GM10248 (cell line): ENCODE data around the gene UBR4.

Experiments
- CTCF ChIA-PET: fragments of 300-600 bp; sonication (Branson Sonifier 250); formaldehyde crosslinking; extraction: SDS; loops from one replicate; lab custom pipeline; 2021; ENCODE audit warnings: antibody characterized with exemption; lab: Yijun Ruan, JAX
- POLR2A ChIA-PET: fragments of 350-650 bp; sonication (Branson Sonifier 250); formaldehyde crosslinking; extraction: SDS; loops from one replicate; lab custom pipeline; 2020; ENCODE audit warnings: antibody characterized with exemption; lab: Yijun Ruan, JAX
- DNase-seq: peaks from one replicate; pipeline ENCODE4 v3.0.0; 2012; ENCODE audit errors: extremely low spot score
- TF ChIP-seq, protein P1 (sequence below): IDR thresholded peaks from 2 replicates; pipeline ENCODE4 v1.5.1; 2012; ENCODE audit warnings: mild to moderate bottlenecking, low read depth; ENCODE audit errors: extremely low read depth, missing control alignments, control extremely low read depth

UBR4 gene

DNA sequence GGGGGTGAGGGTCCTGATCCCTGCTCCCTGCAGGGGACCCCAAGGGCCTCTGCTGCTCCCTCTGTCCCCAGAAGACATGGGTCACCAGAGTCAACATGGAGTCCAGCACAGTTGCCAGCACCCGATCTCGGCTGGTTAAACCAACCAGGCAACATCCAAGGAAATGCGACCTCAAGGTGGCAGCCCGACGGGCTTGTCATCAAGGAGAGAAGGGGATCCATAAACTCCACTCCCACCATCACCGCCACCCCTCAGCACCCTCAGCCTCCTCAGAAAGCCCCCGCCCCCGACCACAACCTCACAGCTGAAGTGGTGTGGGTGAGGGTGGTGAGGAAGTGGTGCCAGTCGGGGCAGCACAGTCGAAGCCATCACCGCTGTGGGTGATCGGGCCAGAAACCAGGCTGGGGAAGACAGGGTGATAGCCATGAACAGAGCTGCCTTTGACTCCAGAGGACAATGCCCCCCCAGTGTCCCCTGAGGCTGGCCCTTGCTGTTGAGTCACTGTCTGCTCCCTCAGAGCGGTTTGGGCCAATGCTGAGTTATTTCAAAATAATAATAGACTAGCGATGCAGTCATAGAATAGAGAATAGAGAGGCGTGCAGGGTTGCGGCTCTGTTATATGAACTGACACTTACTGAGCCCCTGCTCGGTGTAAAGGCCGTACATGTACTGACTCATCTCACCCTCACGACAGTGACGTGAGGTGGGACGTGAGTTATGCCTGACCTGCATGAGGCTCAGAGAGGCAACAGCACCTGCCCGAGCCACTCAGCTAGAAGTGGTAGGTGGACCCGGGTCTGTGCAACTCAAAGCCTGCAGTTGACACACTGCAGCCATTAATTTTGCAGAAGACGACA, 164.9 kb downstream of the UBR4 start:
- TF ChIP-seq, protein P1, sequence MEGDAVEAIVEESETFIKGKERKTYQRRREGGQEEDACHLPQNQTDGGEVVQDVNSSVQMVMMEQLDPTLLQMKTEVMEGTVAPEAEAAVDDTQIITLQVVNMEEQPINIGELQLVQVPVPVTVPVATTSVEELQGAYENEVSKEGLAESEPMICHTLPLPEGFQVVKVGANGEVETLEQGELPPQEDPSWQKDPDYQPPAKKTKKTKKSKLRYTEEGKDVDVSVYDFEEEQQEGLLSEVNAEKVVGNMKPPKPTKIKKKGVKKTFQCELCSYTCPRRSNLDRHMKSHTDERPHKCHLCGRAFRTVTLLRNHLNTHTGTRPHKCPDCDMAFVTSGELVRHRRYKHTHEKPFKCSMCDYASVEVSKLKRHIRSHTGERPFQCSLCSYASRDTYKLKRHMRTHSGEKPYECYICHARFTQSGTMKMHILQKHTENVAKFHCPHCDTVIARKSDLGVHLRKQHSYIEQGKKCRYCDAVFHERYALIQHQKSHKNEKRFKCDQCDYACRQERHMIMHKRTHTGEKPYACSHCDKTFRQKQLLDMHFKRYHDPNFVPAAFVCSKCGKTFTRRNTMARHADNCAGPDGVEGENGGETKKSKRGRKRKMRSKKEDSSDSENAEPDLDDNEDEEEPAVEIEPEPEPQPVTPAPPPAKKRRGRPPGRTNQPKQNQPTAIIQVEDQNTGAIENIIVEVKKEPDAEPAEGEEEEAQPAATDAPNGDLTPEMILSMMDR, result no peak
- DNase-seq, result no peak
- ChIA-PET CTCF (interaction anchor here (1.3 kb wide), 1 partner anchor 20 kb away, joined by 3 read pairs; no protein-coding TSS in a partner anchor), POLR2A (no interaction called here)

DNA sequence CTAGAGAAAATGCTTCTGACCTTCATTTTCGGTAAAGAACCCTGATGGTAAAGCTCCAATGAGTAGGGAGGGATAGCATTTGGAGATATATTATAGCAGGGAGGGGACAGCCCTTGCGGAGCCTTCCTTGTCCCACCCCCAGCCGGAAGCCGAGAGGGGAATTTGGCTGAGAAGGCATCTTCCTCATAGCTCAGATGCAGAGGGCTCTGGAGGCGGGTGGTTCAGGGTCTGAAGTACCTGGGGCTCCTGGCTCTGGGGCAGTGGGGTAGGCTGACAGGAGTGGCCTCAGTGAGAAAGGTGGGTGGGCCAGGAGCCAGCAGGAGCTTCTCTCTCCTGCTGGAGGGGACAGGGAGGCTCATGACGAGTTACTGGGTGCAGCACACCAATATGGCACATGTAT, 165.6 kb downstream of the UBR4 start:
- DNase-seq, result no peak
- CTCF ChIA-PET, result no interaction called here
- TF ChIP-seq, protein P1, result no peak
- POLR2A ChIA-PET, result no interaction called here

DNA sequence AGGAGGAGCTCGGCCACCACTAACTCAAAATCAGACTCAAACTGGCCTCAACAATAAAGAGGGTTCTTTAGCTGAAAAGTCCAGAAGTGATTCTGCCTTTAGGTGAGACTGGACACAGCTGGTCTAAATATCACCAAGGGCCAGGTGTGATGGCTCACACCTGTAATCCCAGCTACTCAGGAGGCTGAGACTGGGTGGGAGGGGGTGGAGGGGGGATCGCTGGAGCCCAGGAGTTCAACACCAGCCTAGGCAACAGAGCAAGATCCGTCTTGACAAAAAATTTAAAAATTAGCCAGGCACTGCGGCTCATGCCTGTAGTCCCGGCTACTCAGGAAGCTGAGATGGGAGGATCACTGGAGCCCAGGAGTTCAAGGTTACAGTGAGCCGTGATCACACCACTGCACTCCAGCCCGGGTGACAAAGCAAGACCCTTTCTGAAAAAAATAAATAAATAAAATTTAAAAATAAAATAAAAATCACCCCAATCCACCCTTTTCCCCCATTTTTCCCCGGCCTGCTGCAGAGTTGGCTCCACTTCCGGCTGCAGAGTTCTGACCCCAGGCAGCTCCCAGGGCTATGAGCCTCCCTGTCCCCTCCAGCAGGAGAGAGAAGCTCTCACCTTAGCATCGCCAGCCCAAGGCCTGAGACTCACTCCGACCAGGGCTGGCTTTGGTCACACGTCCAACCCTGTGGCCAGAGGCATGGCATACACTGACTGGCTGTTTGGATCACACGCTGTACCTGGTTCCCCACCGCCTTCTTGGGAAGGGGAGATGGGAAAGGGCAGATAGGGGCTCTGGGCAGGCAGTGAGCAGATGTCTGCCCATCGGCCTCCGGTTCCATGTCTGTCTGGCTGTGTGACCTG, 166.3 kb downstream of the UBR4 start:
- POLR2A ChIA-PET, result no interaction called here
- CTCF ChIA-PET, result interaction anchor here (1.3 kb wide), 1 partner anchor 131 kb away, joined by 4 read pairs; no protein-coding TSS in a partner anchor
- DNase-seq, result no peak
- TF ChIP-seq, protein P1, result no peak

DNA sequence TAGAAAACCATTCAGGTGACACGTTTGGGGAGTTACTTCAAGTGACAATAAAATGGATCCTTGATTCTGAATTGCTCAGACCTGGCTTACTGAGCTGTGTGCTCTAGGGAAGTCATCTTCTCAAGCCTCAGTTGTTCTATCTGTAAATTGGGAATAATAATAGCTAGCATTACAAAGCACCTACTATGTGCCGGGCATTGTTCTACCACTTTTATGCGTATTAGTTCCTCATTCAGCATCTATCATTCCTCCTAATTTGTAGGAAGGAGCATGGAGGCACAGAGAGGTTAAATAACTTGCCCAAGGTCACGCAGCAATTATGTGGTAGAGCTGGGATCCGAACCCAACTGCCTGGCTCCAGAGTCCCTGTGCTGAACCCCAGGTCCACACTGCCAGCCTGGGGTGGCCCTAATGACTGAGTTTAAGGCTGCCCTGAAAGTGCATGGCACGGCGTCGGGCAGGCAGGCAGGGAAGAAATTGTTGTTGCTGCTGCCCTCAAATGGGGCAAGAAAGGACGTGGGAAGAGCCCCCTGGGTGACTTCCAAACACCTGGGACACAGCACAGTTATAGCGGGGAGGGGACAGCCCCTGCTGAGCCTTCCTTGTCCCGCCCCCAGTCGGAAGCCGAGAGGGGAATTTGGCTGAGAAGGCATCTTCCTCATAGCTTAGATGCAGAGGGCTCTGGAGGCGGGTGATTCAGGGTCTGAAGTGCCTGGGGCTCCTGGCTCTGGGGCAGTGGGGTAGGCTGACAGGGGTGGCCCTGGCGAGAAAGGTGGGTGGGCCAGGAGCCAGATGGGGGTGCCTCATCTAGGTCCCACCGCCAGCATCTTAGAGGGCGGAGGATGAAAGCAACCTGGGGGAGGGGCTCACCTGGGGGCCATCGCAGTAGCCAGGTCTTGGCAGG, 167.1 kb downstream of the UBR4 start:
- TF ChIP-seq, protein P1, result no peak
- ChIA-PET POLR2A (no interaction called here), CTCF (interaction anchor here (1.3 kb wide), 1 partner anchor 130 kb away, joined by 4 read pairs; no protein-coding TSS in a partner anchor)
- no peak for DNase-seq

DNA sequence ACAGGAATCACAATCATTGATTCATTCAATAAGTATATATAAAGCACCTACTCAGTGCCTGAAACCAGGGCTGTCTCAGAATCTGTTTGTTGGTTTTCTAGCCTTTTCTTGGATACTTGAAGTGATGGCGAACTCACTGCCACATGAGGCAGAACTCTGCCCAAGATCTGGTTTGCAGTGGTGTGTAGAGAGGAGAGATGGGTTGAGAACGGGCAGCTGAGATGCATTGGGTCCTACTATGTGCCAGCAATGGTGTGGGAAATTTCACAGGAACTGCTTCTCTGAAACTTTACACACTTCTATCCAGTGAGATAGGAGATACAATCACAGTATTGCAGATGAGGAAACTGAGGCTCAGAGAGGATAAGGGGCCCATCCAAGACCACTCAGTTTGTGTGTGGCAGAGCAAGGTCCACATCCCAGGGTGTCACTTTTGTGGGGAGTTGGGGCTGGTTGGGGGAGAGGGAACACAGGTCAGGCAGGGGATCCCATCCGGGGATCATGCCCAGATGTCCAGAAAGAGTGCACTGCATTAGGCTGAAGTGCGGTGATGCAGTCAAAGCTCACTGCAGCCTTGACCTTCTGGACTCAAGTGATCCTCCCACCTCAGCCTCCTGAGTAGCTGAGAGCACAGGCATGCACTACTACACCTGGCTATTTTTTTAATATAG, 169.9 kb downstream of the UBR4 start:
- TF ChIP-seq, protein P1, result no peak
- ChIA-PET CTCF (interaction anchor here (1.2 kb wide), 1 partner anchor 132 kb away, joined by 3 read pairs; no protein-coding TSS in a partner anchor), POLR2A (no interaction called here)
- DNase-seq, result no peak
